ENCODE measurements around the gene ESF1. TPM values are rescaled to one million over a fixed set of nuclear protein-coding genes. Genes with fewer than 3 reads are reported as not detected.
A peak's percentile ranks its signal among the peaks of the same experiment; 100 is the strongest.

ESF1 gene
- total RNA-seq, 1 experiment from 2014 or later, result 21.2 TPM

DNA sequence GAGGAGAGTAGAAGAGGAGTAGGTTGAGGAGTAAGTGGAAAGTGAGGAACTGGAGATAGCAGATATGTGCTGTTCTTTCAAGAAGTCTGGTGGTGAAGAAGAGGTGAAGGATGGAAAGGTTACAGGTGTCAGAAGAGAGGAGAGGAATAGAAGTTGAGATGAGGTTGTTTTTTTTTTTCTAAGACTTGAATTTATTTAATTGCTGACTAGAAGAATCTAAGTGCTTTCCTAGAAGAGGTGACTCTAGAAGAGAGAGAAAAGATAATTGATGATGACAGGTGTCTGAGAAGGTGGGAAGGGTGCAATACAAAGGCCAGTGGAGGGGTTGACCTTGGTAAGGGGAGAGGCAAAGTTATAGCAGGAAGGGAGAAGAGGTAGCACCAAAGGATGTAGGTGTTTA is 25.7 kb upstream of the ESF1 start:
- BruUV-seq (replicated peaks), result no TSS peak
- peaks cover 40% of the 10 kb centered on the region for H3K36me3 Mint-ChIP-seq (ENCODE audit: insufficient read depth, unreplicated experiment)
- H3K27me3 Mint-ChIP-seq (ENCODE audit: insufficient read depth, unreplicated experiment), result no peaks in the 10 kb centered on the region
- H3K4me1 Mint-ChIP-seq (ENCODE audit: insufficient read depth, unreplicated experiment), result no peaks in the 10 kb centered on the region
- ChIA-PET POLR2A (interaction anchor here (0.6 to 0.7 kb wide), 2 partner anchors 64 to 314 kb away, joined by 4 read pairs; no protein-coding TSS in a partner anchor), CTCF (interaction anchor here (2.1 to 9.2 kb wide), 2 partner anchors 9 to 10 kb away, joined by 16 to 100 read pairs; no protein-coding TSS in a partner anchor)
- no peak for DNase-seq (ENCODE audit: unreplicated experiment)
- H3K9me3 Mint-ChIP-seq (ENCODE audit: unreplicated experiment), result no peaks in the 10 kb centered on the region
- no peak overlapping the region for H3K27ac Mint-ChIP-seq (ENCODE audit: low read depth, unreplicated experiment)
- TF ChIP-seq, protein P1, sequence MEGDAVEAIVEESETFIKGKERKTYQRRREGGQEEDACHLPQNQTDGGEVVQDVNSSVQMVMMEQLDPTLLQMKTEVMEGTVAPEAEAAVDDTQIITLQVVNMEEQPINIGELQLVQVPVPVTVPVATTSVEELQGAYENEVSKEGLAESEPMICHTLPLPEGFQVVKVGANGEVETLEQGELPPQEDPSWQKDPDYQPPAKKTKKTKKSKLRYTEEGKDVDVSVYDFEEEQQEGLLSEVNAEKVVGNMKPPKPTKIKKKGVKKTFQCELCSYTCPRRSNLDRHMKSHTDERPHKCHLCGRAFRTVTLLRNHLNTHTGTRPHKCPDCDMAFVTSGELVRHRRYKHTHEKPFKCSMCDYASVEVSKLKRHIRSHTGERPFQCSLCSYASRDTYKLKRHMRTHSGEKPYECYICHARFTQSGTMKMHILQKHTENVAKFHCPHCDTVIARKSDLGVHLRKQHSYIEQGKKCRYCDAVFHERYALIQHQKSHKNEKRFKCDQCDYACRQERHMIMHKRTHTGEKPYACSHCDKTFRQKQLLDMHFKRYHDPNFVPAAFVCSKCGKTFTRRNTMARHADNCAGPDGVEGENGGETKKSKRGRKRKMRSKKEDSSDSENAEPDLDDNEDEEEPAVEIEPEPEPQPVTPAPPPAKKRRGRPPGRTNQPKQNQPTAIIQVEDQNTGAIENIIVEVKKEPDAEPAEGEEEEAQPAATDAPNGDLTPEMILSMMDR (IDR thresholded peaks at IDR 0.05; ENCODE audit: unreplicated experiment), result no peak
- H3K4me3 Mint-ChIP-seq (ENCODE audit: unreplicated experiment), result no peak overlapping the region
- intact Hi-C loops (cut with micrococcal nuclease), result no loop called here

DNA sequence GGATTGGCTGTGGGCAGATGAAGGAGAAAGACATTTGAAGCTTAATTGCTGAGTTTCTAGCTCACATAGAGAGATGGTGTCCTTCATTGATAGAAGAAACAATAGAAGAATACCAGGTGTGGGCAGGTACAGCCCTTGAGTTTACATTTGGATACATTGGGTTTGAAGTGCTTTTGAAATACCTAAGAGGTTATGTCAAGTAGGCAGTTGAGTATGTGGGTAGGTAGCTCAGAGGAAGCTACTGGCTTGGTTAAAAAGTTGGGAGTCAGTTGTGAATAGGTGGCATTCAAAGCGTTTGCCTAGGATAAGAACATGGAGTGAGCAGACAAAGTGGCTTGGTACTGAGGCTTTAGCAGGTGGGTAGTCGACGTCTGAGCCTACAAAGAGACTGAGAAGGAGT is 25.1 kb upstream of the ESF1 start:
- no peaks in the 10 kb centered on the region for H3K27me3 Mint-ChIP-seq (ENCODE audit: insufficient read depth, unreplicated experiment)
- ChIA-PET POLR2A (interaction anchor here (0.7 kb wide), 2 partner anchors 8 to 64 kb away, joined by 3 to 4 read pairs; no protein-coding TSS in a partner anchor), CTCF (interaction anchor here (9.2 kb wide), 1 partner anchor 9 kb away, joined by 100 read pairs; no protein-coding TSS in a partner anchor)
- no peak overlapping the region for H3K27ac Mint-ChIP-seq (ENCODE audit: low read depth, unreplicated experiment)
- H3K4me3 Mint-ChIP-seq (ENCODE audit: unreplicated experiment), result no peak overlapping the region
- intact Hi-C loops (cut with micrococcal nuclease), result no loop called here
- no peaks in the 10 kb centered on the region for H3K4me1 Mint-ChIP-seq (ENCODE audit: insufficient read depth, unreplicated experiment)
- no TSS peak for BruUV-seq (replicated peaks)
- DNase-seq (ENCODE audit: unreplicated experiment), result no peak
- TF ChIP-seq, protein P1 (IDR thresholded peaks at IDR 0.05; ENCODE audit: unreplicated experiment), result no peak
- H3K9me3 Mint-ChIP-seq (ENCODE audit: unreplicated experiment), result no peaks in the 10 kb centered on the region
- peaks cover 40% of the 10 kb centered on the region for H3K36me3 Mint-ChIP-seq (ENCODE audit: insufficient read depth, unreplicated experiment)

- CTCF ChIA-PET, result interaction anchor here (9.2 kb wide), 1 partner anchor 10 kb away, joined by 100 read pairs; no protein-coding TSS in a partner anchor
- H3K27me3 Mint-ChIP-seq (ENCODE audit: insufficient read depth, unreplicated experiment), result no peaks in the 10 kb centered on the region
Measured at GRCh38 chr20:13809373-13809772, 24.7 kb upstream of the ESF1 start.

GRCh38 chr20:13800728-13801134 is 16.0 kb upstream of the ESF1 start:
- POLR2A ChIA-PET, result interaction anchor here (0.6 to 12.9 kb wide), 14 partner anchors 10 to 1197 kb away, joined by 3 to 121 read pairs (median 4); partner anchors contain the start of genes ESF1, MACROD2 and NDUFAF5
- no TSS peak for BruUV-seq (replicated peaks)

More at GRCh38 chr20:13809373-13809772, 24.7 kb upstream of the ESF1 start:
- DNase-seq (ENCODE audit: unreplicated experiment), result no peak
- Mint-ChIP-seq H3K36me3 (ENCODE audit: insufficient read depth, unreplicated experiment) (peaks cover 37% of the 10 kb centered on the region), H3K4me3 (ENCODE audit: unreplicated experiment) (no peak overlapping the region), H3K4me1 (ENCODE audit: insufficient read depth, unreplicated experiment) (no peaks in the 10 kb centered on the region), H3K27ac (ENCODE audit: low read depth, unreplicated experiment) (no peak overlapping the region), H3K9me3 (ENCODE audit: unreplicated experiment) (no peaks in the 10 kb centered on the region)
- TF ChIP-seq, protein P1 (IDR thresholded peaks at IDR 0.05; ENCODE audit: unreplicated experiment), result no peak
- intact Hi-C loops (cut with micrococcal nuclease), result no loop called here
- no TSS peak for BruUV-seq (replicated peaks)
- POLR2A ChIA-PET, result interaction anchor here (0.7 kb wide), 2 partner anchors 9 to 170 kb away, joined by 3 read pairs; no protein-coding TSS in a partner anchor

More at GRCh38 chr20:13800728-13801134, 16.0 kb upstream of the ESF1 start:
- Mint-ChIP-seq H3K9me3 (ENCODE audit: unreplicated experiment) (no peaks in the 10 kb centered on the region), H3K36me3 (ENCODE audit: insufficient read depth, unreplicated experiment) (peaks cover 76% of the 10 kb centered on the region), H3K27ac (ENCODE audit: low read depth, unreplicated experiment) (peak overlapping the region; percentile 7), H3K4me1 (ENCODE audit: insufficient read depth, unreplicated experiment) (peaks cover 21% of the 10 kb centered on the region), H3K4me3 (ENCODE audit: unreplicated experiment) (peak overlapping the region; percentile 39), H3K27me3 (ENCODE audit: insufficient read depth, unreplicated experiment) (no peaks in the 10 kb centered on the region)
- TF ChIP-seq, protein P1 (IDR thresholded peaks at IDR 0.05; ENCODE audit: unreplicated experiment), result no peak
- peak; percentile 98 for DNase-seq (ENCODE audit: unreplicated experiment)
- CTCF ChIA-PET, result interaction anchor here (0.6 to 5.7 kb wide), 6 partner anchors 12 to 254 kb away, joined by 3 to 48 read pairs (median 9); partner anchors contain the start of genes ESF1 and NDUFAF5
- intact Hi-C loops (cut with micrococcal nuclease), result no loop called here
